Smooth muscle cell of the brain vasculature (primary cell): ENCODE measurements around the gene DSCAML1.

Experiments used
- DNase-seq: peaks from one replicate; pipeline ENCODE4 v3.0.0-alpha.2; 2012; ENCODE audit warnings: low read depth, low spot score

DSCAML1 gene

DNA sequence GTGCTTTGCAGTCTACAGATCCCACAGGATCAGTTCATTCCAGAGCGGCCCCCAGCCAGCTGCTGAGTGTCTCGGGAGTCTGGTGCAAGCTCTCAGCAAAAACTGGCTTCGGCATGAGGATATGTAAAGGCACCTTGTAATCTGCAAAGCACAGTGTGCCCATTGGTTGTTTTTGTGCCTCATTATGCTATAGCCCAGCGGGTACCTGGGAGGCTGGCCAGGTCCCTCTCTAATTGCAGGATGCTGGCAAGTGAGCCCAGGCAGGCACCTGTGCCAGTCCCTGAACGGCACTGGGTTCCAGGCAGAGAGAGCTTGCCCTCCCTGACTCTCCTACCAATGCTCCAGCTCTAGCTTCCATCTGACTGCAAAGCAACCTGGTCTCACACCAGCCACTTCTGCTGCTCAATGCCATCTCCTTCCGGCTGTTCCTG is 128.7 kb downstream of the DSCAML1 start:
- DNase-seq = no peak

GRCh38 chr11:117664897-117665296 is 132.1 kb downstream of the DSCAML1 start:
- DNase-seq = no peak

GRCh38 chr11:117663821-117664220 is 133.2 kb downstream of the DSCAML1 start:
- DNase-seq = no peak

DNA sequence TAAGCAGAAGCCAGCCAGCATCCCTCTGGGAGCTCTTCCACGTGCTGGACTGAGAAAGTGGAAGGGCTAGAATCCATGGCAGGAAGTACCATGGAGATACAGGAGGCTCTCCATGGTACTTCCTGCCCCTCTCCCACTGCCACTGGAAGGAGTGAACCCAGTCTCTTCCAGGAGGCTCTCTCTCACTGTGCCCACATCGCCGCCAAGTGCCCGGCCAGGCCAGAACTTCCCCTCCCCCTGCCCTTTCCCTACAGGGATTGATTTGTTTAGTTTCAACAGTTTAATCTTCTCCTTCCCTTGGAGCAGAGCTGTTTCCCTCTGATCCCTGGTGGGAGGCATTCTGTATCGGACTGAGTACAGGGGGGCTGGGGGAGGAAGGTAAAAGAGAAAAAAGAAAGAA is 133.6 kb downstream of the DSCAML1 start:
- no peak for DNase-seq

DNA sequence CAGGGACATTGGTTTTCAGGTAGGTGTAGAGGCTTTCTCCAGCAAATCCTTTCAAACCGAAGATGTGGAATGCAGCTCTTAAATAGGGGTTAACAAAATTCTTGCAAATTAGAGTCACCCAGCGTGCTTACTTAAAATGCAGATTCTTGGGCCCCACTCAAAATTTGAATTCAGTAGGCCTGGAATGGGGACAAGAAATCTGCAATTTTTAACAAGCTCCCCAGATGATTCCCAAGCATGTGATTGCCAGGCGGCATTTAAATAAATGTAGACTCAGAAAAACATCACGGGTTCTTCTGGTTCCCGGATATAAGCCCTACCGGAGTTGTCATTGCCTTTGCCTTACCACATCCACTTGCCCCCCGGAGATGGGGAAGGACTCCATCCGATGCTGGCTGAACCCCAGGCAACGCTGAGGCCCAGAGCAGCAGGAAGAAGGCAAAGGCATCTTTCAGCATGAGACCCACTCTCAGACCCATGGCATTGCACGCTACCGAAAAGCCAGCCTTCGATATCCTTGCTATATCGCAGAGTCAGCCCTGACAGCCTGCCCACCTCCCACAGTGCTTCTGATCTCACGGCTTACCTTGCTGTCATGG is 134.2 kb downstream of the DSCAML1 start:
- DNase-seq = no peak

DNA sequence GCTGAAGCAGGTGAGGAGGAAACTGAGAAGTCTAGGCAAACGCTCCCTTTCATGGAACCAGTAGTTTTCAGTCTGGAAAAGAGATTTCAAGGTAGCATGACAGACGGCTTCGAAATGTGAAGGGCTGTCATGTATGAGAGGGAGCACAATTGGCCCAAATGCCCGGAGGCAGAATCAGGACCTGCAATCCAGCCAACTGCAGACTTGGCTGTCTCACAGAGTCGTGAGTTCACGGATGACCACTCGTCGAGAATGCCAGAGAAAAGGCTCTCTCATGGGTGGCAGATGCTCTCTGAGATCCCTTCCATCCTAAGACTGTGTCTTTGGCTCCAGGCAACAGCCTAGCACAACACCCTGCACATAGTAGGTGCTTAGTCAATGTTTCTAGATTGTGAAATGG is 134.8 kb downstream of the DSCAML1 start:
- DNase-seq = no peak

GRCh38 chr11:117658809-117659208 is 138.2 kb downstream of the DSCAML1 start:
- DNase-seq = no peak

DNA sequence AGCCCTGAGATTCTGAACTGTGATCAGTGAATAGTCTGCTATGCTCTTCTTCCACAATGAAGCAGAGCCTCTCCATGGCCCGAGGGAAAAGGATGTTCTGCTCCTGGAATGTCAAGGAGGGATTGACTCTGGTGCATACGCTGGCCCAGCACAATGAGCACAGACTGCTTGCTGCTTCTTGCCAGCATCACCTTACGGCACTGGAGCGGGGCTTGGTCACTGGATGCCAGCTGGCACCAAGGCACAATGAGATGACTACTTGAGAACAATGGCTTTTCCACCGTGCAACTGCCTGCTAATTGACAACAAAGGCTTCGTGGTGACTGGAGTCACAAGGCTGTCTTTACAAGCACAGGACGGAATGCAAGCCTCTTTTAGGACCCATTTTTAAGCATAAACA is 139.2 kb downstream of the DSCAML1 start:
- DNase-seq = no peak

DNA sequence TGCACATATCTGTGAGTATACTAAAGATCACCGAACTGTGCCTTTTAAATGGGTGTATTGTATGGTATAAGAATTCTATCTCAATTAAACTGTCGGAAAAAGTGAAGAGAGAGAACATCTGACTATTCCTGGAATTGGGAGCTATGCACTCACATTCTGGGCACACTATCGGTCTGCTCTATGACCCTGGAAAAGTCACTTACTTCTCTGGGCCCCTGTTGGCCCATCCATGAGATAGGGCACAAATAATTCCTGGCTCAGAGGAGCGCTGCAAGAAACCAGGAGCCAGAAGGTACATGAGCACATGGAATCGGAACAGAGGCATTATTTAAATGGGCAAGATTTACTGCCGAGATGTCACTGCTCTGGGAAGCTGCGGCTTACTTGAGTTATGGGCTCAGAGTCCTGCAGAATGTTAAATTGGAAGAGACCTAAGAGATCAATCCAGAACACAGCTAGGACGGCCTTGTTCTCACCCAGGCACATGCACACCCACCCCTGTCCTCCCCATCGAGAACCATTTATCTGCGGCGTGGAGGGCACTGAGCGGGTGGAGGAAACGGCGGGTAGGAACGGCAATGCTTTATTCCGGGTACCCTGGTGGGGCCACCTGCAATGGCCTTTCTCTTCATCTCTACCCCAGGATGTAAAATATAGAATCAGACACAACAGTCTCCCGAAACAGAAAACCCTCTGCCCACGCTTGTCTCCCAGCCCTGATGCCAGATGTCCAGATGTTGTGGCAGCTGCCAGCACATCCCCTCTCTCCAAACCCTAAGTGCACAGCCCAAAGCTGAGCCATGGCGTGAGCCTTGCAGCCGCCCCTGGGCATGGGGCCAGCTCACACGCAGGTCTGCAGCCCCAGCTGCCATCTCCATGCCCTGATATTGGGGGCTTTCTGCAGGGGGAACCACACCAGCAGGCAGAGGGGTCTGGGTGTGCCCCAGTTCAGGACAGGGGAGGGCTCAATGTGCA is 142.4 kb downstream of the DSCAML1 start:
- DNase-seq = no peak

DNA sequence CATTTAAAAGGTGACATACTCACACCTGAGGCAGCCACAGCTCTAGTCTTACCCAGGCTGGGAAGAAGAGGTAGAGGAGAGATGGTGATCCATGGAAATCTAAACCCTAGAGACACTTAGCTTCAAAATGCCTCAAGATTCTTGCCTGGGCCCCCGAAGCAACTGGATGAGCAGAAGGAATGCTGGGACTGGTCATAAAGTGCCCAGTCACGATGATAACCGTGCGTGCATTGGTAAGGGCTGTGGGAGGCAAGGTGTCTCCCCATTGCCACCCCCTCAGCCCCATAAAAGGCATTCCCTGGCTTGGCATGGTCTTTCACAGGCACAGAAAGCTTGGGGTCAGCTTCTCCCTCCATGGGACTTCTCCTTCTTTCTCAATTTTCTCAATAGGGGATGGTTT is 144.5 kb downstream of the DSCAML1 start:
- DNase-seq = no peak

GRCh38 chr11:117649296-117650055 is 147.5 kb downstream of the DSCAML1 start:
- no peak for DNase-seq

DNA sequence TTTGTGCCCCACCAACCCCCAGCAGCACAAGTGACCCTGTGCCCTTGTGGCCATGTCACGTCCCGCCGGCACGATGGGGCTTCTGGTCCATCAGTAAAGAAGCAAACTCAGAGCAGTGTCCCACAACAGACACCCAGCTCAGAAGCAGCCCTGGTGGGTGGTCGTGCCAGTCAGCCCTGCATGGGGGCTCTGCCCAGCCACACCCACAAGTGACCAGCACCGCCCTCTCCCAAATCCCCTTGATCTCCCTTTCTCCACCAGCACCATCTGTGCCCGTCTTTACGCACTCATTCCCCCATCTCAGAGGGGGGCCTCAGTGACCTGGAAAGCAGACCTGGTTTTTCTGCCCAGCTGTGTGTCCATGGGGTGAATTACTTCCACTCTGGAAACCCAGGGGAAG is 149.1 kb downstream of the DSCAML1 start:
- DNase-seq = no peak

DNA sequence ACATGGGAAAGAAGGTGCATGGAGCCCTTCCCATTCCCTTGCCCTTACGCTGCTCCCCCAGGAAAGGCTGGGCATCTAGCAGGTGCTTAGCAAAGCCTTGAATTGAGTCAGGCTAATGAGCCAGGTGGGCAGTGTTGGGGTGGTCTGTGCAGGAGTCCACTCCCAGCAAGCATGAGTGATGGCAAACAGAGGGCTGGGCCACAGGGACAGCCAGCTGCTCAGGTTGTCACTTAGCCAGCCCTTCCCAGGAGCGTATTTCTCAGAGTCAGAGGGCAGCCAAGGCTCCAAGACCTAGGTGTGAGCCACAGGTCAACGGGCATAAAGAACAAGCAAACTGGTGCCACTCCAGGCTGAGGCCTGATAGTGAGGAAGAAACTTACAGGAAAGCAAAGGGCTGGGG is 149.8 kb downstream of the DSCAML1 start:
- DNase-seq = no peak

DNA sequence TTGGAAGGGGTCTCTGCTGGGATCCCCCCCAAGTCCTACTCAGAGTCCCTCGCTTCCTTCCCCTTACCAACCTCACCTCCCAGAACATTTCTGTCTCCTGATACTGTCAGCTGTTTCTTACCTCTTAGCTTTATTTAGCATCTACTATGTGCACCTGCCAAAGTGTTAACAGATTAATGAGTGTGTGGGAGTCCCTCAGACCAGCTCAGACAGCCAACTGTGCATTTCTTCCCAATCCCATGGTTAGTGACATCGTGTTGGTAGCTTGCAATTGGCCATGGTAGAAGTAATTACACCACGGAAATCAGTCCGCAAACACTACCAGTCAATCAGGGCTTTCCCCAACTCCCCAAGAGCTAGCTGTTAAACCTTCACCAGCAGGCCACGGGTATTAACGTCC is 150.6 kb downstream of the DSCAML1 start:
- no peak for DNase-seq

GRCh38 chr11:117644403-117645155 is 152.4 kb downstream of the DSCAML1 start:
- DNase-seq = no peak

DNA sequence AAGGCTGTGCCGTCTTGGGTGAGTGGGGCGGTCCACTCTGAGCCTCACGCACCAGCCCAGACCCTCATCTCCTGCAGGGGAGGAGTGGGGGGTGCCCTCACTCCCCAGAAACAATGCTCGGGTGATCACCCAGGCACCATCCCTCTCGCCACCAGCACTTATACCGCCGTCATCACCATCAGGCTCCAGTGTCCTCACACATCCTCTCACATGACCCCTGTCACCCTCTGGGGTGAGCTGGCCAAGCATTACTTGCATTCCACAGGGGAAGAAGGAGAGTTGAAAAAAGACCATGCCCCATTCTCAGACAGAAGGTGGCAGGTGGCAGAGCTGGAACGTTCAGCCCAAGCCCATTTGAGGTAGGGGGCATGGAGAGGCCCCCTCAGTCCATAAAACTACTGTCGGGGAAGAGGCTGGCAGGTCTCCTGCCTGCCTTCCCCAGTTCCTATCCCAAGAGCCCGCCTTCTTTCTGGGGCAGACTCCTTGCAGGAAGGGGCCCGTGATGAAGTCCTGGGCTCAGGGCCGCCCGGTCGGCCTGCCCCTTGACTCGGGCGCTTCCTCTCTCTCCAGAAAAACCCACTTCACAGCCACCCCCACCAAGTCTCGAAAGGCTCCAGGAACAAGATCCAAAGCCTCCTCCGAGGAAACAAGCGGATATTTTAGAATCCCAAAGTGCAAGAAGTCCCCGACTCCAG is 153.3 kb downstream of the DSCAML1 start:
- DNase-seq = no peak

GRCh38 chr11:117642835-117643234 is 154.2 kb downstream of the DSCAML1 start:
- no peak for DNase-seq

- no peak for DNase-seq
These were observed 154.6 kb downstream of the DSCAML1 start for GRCh38 chr11:117642396-117642795.

GRCh38 chr11:117641008-117641915 is 155.8 kb downstream of the DSCAML1 start:
- no peak for DNase-seq

DNA sequence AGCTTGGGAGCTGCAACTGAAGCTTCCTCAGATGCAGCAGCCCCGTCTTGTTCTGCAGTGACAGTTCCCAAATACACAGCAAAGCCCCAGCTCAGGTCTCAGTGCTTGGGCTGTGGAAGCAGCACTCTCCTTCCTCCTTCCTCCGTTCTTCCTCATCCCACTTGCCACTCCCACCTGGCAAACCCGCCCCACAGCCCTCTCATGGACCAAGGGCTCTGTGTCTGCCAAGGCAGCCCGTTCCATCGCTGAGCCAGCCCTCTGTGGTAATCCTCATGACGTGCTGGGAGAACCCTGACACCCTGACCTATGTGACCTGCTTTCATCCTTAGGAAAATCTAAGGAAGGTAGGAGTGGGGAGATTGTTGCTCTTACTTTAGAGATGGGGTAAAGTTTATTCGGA is 157.0 kb downstream of the DSCAML1 start:
- DNase-seq = no peak
